ENCODE results near the gene TSFM.

TSFM gene

DNA sequence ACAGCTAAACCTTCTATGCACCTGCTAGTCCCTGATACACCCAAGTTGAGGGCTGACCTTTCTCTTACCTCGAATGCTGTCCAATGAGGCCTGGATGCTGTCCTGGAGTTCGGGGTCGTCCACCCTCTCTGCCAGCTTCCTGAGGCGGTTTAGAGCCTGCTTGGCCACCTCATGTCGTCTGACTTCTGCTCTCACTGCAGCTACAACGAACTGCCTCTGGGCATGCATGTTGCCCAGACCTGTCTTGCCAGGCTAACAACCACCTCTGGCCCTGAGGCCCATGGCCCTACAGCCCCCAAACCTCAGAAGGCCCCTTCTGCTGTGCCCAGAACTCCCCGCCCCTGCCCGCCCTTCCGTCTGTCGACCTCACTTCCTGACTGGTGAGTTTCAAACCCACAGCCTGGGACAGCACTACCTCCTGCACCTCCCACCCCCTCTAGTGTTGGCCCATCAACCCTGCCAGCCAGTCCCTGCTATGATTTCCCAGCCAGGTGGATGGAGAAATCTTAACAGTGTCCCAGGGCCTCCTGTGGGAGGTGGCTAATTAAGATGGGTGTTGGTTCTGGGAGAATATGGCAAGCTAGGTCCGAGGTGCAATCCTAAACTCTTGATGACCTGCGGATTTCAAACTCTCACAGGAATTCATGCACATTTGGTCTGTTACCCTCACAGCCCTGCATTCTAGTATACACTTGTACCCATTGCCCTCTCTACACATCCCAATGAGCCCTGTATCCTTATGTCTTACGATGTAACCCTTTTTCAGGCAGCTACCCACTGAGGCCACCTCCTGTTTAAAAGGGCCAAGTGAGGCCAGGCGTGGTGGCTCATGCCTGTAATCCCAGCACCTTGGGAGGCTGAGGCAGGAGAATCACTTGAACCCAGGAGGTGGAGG is 40.5 kb upstream of the TSFM start:
- peak overlapping the region; percentile 83 to 87 for H3K4me3 Mint-ChIP-seq
- peak overlapping the region; percentile 75 to 84 for H3K27ac Mint-ChIP-seq
- peak; percentile 73 for ATAC-seq
- peak; percentile 67 to 81 for DNase-seq
- H3K27me3 Mint-ChIP-seq: no peaks in the 10 kb centered on the region
- peaks cover 69% of the 10 kb centered on the region for H3K4me1 Mint-ChIP-seq
- H3K9me3 Mint-ChIP-seq: no peaks in the 10 kb centered on the region

DNA sequence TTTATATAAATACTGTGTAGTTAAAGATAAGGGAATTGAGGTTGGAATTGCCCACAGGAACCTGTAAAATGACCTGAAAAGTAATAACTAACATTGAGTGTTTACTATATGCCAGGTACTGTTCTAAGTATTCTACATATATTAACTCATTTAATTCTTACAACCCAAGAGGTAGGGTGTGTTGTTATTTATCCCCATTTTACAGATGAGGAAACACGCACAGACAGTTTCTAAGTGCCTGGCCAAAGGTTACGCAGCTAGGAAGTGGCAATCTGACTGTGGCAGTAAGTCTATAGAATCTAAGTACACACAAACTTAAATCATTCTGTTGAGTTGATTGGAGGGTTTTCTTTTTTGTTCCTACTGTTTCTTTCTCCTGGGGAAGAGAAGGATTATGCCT is 38.8 kb upstream of the TSFM start:
- peak overlapping the region in 1 of 2 donors; percentile 96 for H3K27ac Mint-ChIP-seq
- H3K9me3 Mint-ChIP-seq: no peaks in the 10 kb centered on the region
- ATAC-seq: no peak
- no peak for DNase-seq
- peaks cover 80% of the 10 kb centered on the region for H3K4me1 Mint-ChIP-seq
- peak overlapping the region; percentile 92 to 99 for H3K4me3 Mint-ChIP-seq
- no peaks in the 10 kb centered on the region for H3K27me3 Mint-ChIP-seq

DNA sequence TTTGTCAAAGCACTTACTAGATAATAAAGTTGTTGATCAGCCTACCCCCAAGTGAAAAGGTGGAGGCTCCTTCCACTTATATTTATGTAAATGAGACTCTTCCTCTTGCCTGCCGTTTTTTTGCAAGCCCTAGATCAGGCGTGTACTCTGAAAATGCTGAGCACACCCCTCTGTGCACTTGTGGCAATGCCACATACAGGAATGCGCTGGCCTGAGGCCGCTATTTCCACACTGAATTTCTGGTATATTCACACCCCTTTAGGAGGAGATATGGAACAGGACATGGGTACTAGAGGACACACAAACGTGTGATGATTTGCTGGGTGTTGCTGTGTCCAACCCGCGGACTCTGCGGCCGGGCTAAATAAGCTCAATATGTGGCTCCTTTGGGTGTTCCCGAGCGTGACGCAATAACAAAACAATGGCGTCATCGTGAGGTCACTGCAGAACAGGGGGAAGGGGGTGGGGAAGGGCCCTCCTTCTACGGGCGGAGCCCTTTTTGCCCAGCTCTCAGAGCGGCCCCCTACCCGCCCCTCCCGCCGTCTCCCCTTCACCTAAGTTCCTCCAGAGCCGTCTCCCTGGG is 38.3 kb upstream of the TSFM start:
- Mint-ChIP-seq H3K4me3 (peak overlapping the region; percentile 92 to 99), H3K4me1 (peaks cover 80% of the 10 kb centered on the region), H3K27ac (peak overlapping the region; percentile 96 to 99), H3K9me3 (no peaks in the 10 kb centered on the region), H3K27me3 (no peaks in the 10 kb centered on the region)
- DNase-seq (peak; percentile 72 to 84), ATAC-seq (peak; percentile 72)

DNA sequence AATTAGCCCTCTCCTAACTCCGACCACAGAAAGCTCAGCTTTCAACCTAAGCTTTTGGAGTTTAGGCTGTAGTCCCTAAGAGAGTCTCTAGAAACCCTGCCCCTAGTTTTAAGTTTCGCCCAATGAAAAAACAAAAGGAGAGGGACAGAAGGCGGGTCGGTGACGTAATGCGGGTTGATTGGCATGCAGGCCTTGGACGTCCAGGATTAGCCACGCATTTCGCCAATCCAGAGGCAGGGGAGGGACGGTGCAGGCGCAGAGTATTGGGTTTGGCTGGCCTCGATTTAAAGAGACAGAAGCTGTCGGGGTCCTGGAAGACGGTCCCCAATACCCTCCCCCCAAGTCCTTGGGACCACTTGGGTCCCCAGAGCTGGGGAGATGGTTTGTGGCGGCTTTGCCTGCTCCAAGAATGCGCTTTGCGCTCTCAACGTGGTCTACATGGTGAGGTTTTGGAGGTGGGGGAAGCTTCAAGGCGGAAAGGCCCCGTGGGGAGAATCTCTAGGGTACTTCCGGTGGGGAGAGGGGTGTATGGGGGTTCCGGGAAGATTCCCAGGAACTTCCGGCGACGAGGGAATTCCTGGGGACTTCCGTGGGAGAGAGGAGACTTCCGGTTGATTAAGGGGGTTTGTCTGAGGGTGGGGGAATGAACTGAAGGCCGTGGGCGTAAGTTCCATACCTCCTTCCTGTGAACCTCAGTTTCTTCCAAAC is 37.7 kb upstream of the TSFM start, which contains the start of gene TSPAN31:
Gene TSPAN31, plus strand, starts transcription at position 263 of the 708 bp plus-strand sequence. Its CDS starts 116 bp downstream, at position 379.
- DNase-seq: peak; percentile 91 to 94
- no peaks in the 10 kb centered on the region for H3K27me3 Mint-ChIP-seq
- H3K4me1 Mint-ChIP-seq: peaks cover 78% of the 10 kb centered on the region

DNA sequence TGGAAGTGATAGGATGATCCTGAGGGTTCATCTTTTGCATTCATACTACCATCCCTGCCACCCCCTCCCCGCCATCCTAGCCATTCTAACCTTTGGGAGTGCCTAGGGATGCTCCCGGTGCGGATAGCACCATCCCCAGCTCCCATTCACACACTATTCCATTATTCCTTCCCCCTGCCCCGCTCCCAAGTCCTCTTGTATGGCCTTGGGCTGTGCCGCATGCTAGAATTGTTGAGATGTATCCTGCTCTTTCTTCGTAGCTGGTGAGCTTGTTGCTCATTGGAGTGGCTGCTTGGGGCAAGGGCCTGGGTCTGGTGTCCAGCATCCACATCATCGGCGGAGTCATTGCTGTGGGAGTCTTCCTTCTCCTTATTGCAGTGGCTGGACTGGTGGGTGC is 37.1 kb upstream of the TSFM start:
- peak overlapping the region; percentile 96 to 99 for H3K27ac Mint-ChIP-seq
- ATAC-seq (no peak), DNase-seq (no peak)
- H3K4me1 Mint-ChIP-seq: peaks cover 77% of the 10 kb centered on the region
- no peaks in the 10 kb centered on the region for H3K27me3 Mint-ChIP-seq
- peak overlapping the region; percentile 92 to 99 for H3K4me3 Mint-ChIP-seq
- H3K9me3 Mint-ChIP-seq: no peaks in the 10 kb centered on the region

More for the DNA sequence above, 37.7 kb upstream of the TSFM start, which contains the start of gene TSPAN31:
- no peaks in the 10 kb centered on the region for H3K9me3 Mint-ChIP-seq
- peak within 1 kb of the TSS; percentile 96 to 99 for H3K27ac Mint-ChIP-seq
- H3K4me3 Mint-ChIP-seq: peak within 1 kb of the TSS; percentile 92 to 99
- peak; percentile 86 for ATAC-seq

DNA sequence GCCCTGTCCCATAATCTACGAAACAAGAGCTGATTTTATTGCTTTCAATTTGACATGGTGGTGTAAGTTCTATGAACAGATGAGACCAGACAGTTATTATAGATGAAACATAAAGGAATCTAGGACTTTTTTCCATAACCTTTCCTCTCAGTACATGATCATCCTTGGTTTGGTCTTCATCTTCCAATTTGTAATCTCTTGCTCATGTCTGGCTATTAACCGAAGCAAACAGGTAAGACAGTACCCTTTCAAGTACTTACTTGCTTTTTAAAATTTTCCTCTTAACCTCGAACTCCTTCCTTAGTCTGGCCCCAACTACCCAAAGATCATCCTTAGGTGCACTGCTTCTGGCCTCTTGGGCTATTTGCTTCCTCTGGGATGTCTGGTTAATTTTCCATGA is 36.6 kb upstream of the TSFM start:
- Mint-ChIP-seq H3K4me1 (peaks cover 77% of the 10 kb centered on the region), H3K27ac (peak overlapping the region; percentile 52 to 99), H3K4me3 (peak overlapping the region; percentile 92 to 99), H3K9me3 (no peaks in the 10 kb centered on the region), H3K27me3 (no peaks in the 10 kb centered on the region)
- ATAC-seq: no peak
- no peak for DNase-seq

DNA sequence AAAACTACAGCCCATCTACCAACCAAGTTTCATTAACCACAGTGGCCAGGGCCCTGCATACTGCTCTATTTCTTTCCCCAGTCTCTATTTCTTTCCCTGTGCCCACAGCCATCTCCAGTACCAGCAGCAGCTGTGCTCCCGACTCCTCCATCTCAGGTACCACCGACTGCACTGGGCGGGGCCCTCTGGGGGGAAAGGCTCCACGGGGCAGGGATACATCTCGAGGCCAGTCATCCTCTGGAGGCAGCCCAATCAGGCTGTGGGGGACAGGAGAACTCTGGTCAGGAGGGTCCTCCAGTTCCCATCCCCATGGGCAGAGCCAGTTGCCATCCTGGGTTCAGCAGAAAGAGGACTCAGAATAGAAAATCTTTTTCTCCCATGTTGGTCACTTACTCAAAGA is 33.5 kb upstream of the TSFM start:
- Mint-ChIP-seq H3K4me3 (no peak overlapping the region), H3K9me3 (no peaks in the 10 kb centered on the region), H3K4me1 (peaks cover 85% of the 10 kb centered on the region), H3K27ac (peak overlapping the region in 1 of 2 donors; percentile 31), H3K27me3 (no peaks in the 10 kb centered on the region)
- ATAC-seq (no peak), DNase-seq (no peak)

DNA sequence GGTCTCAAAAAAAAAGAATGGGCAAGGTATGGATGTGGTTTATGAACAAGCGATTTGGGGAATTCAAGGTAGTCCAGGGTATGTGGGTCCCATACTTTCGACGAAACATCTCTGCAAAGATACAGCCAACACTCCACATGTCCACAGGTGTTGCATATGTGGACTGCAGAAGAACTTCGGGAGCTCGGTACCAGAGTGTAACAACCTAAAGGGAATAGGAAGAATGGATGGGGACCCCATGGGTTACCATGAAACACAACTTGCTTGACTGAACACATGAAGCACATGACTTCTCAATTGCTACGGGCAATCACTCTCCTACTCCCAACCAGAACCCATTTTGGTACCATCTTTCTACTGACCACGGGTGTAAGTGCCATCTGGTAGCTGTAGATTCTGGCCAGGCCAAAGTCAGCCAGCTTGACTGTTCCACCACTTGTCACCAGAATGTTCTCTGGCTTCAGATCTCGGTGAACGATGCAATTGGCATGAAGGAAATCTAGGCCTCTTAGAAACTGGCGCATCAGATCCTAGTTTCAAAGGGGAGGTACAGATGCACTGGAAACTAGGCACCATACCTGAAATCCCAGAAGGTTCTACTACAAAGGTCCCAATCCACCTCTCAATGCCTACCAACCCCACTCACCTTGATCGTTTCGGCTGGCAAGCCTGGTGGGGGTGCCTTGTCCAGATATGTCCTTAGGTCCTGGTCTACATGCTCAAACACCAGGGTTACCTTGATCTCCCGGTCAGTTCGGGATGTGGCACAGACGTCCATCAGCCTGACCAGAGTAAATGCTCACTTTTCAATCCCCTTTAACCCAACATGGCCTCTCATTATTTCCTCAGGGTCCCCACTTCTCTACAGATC is 31.8 kb upstream of the TSFM start:
- Mint-ChIP-seq H3K4me1 (peaks cover 77% of the 10 kb centered on the region), H3K27ac (peak overlapping the region; percentile 97 to 98), H3K4me3 (peak overlapping the region; percentile 93 to 97), H3K27me3 (no peaks in the 10 kb centered on the region), H3K9me3 (no peaks in the 10 kb centered on the region)
- no peak for DNase-seq
- no peak for ATAC-seq

DNA sequence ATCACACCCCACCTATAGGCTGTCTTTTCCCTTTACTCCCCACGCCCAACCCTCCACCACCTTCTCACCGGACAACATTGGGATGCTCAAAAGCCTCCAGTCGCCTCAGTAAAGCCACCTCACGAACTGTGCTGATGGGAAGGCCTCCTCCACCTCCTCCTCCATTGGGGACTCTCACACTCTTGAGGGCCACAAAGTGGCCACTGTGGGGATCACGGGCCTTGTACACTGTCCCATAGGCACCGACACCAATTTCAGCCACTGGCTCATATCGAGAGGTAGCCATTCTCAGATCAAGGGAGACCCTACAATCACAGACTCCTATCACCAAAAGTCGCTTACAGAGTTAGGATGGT is 31.2 kb upstream of the TSFM start:
- no peak for ATAC-seq
- peak overlapping the region; percentile 93 to 97 for H3K4me3 Mint-ChIP-seq
- no peak for DNase-seq
- peak overlapping the region; percentile 97 to 98 for H3K27ac Mint-ChIP-seq
- H3K27me3 Mint-ChIP-seq: no peaks in the 10 kb centered on the region
- H3K4me1 Mint-ChIP-seq: peaks cover 75% of the 10 kb centered on the region
- no peaks in the 10 kb centered on the region for H3K9me3 Mint-ChIP-seq

DNA sequence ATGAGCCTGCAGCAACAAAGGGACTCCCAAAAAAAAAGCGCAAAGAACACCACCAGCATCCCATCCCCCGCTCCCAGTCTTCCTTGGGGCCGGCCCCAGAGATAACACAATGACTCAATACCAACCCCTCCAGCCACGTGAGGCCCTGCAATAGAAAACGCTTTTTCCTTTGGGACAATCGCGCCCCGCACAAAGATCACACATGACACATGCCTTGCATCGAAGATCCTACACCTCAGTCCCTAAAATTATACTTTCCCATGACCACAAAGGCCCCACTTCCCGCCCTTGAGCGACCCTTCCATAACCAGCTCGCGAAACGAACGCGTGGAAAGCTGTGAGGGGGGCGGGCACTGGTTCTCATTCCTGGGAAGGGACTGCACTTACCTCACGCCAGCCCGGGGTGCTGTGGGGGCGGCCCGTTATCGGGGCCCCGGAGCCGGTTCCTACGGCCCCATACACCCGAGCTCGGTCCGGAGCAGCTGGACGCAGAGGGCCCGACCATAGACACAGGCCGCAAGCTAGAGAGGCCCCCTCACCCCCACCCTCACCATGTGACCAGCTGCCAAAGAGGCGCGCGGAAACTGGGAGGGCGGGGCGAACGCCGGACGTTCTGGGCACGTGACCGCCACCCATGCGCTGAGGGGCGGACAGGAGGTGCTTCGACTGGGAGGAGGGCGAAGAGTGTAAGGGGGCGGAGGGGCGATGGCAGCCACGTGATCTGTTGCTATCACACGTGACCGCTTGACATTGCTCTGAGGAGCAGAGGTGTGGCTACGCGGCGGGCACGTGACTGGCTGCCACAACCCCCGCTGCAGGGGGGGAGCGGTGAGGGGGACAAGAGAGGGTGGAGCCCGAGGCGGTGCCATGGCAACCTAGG is 30.6 kb upstream of the TSFM start, which contains the start of gene CDK4:
Gene CDK4, minus strand, starts transcription at position 523 of the 880 bp plus-strand sequence. CDS start 593 bp downstream, outside the sequence.
- DNase-seq (peak; percentile 99 to 100), ATAC-seq (peak; percentile 82)
- H3K4me1 Mint-ChIP-seq: peaks cover 76% of the 10 kb centered on the region
- H3K27me3 Mint-ChIP-seq: no peaks in the 10 kb centered on the region
- H3K9me3 Mint-ChIP-seq: no peaks in the 10 kb centered on the region
- peak within 1 kb of the TSS; percentile 93 to 97 for H3K4me3 Mint-ChIP-seq
- H3K27ac Mint-ChIP-seq: peak within 1 kb of the TSS; percentile 97 to 98

DNA sequence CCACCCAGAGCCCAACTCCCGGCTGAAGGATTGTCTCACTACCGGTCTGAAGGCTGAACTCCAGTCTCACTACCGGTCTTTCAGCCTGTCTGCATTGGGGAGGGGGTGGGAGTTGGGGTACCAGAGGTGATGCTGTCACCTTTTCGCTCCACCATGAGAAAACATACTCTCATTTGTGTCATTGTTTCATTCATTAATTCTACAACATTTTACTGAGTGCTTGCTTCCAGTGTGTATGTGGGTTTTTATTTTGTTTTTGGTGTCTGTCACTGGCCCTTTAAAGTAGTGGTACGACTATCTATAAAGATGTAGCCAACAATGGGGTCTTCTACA is 30.0 kb upstream of the TSFM start:
- Mint-ChIP-seq H3K4me3 (peak overlapping the region; percentile 93 to 97), H3K4me1 (peaks cover 72% of the 10 kb centered on the region), H3K27me3 (no peaks in the 10 kb centered on the region), H3K27ac (peak overlapping the region; percentile 14 to 54), H3K9me3 (no peaks in the 10 kb centered on the region)
- ATAC-seq (no peak), DNase-seq (no peak)

DNA sequence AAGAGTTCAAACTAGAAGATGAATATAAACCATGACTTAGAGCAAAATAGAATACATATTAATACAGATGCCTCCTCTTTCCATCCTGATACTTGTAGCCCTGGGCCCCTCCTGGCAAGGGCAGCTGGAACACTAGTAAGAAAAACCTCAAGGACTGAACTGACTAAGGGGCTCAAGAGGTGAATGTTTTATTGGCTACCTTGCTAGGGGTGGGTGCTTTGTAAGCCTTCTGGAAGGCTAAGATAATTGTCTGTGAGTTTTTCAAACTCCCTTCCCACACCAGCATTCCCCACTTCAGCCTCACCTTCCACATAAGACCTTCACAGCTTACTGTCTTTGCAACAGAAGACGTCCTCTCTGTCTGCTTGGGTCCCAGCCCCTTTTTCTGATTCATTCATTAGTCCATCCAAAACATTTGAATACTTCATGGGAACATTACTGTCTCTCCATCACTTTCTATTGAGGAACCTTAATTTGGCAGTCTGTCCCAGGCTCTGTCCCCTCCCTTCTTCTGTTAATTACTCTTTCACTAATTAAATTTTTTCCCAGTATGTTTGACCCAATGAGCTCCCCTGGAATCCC is 28.7 kb upstream of the TSFM start:
- ATAC-seq: no peak
- H3K9me3 Mint-ChIP-seq: no peaks in the 10 kb centered on the region
- peaks cover 70% of the 10 kb centered on the region for H3K4me1 Mint-ChIP-seq
- H3K27me3 Mint-ChIP-seq: no peaks in the 10 kb centered on the region
- H3K4me3 Mint-ChIP-seq: peak overlapping the region; percentile 77
- no peak for DNase-seq
- H3K27ac Mint-ChIP-seq: peak overlapping the region in 1 of 2 donors; percentile 13

DNA sequence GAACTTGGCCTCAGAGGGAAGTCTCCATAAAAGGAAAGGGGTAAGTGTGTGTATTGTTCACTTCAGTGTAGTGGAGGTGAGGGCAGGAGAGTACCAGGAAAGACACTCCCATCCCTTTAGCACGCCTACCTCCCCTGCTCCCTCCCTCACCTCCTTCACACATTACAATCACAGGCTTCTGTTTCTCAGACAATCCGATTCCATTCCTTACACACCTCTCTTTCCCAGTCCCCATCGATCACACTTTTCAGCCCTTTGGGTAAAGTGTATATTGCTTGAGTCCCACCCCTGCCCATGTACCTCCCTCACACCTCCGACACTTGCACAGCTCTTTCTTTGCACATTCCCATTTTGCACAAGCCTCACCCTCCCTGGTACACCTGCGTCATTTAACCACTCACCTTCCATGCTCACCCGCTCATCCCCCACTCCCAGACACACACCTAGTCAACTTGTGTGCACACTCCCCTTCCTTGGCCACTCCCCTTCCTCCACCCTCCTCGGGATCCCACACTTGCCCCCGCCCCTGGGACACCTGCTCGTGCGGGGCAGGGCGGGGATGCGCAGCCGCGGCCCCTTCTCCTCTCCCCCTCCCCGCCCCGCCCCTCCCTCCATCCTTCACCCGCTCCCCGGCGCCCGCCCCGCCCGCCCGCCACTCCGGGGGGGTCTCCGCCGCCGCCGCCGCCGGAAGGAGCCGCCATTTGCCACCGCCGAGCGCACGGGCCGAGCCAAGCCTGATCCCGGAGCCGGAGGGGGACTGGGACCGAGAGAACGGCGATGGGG is 28.0 kb upstream of the TSFM start, which contains the start of gene MARCHF9:
Gene MARCHF9, plus strand, starts transcription at position 693 of the 783 bp plus-strand sequence. CDS start 426 bp downstream, outside the sequence.
- H3K27ac Mint-ChIP-seq: peak within 1 kb of the TSS in 1 of 2 donors; percentile 13
- ATAC-seq (peak; percentile 50), DNase-seq (peak; percentile 67 to 81)
- peak within 1 kb of the TSS; percentile 92 to 93 for H3K4me3 Mint-ChIP-seq
- H3K9me3 Mint-ChIP-seq: no peaks in the 10 kb centered on the region
- peaks cover 70% of the 10 kb centered on the region for H3K4me1 Mint-ChIP-seq
- H3K27me3 Mint-ChIP-seq: no peaks in the 10 kb centered on the region
